Vagina (tissue), 2 donors: Measurements from ENCODE around the gene OSBP2. TPM values are rescaled to one million over a fixed set of nuclear protein-coding genes. Genes with fewer than 3 reads are reported as not detected.

ENCODE experiments used
- DNase-seq, 2 donors: peaks; one replicate each; pipeline ENCODE4 v3.0.0-alpha.2; 2017; ENCODE audit errors: extremely low spot score in 2 of 2
- H3K27ac ChIP-seq: fragments of 200-600 bp; sonication (generic); one replicate; pipeline ENCODE4 v1.5.1; 2019
- H3K27me3 ChIP-seq: fragments of 200-600 bp; sonication (generic); one replicate; pipeline ENCODE4 v1.5.1; 2019
- H3K36me3 ChIP-seq, 2 donors: fragments of 200-600 bp; sonication (generic); one replicate each; pipeline ENCODE4 v1.5.1; 2017 to 2019
- H3K4me1 ChIP-seq: fragments of 200-600 bp; sonication (generic); one replicate; pipeline ENCODE4 v1.5.1; 2019
- H3K4me3 ChIP-seq, 2 donors: fragments of 200-600 bp; sonication (generic); 1 replicate in 1 of 2; 2 replicates in 1 of 2; pipeline ENCODE4 v1.5.1; 2016 to 2019
- H3K9me3 ChIP-seq: fragments of 200-600 bp; sonication (generic); one replicate; pipeline ENCODE4 v1.5.1; 2019
- CTCF ChIP-seq, 3 experiments: fragments of 450-650 bp in 2 of 3; fragments of 200-600 bp in 1 of 3; sonication (generic) in 1 of 3; IDR thresholded peaks; one replicate each; pipeline ENCODE4 v1.5.1; 2017 to 2019; ENCODE audit warnings: antibody characterized with exemption in 3 of 3, mild to moderate bottlenecking in 2 of 3, moderate library complexity in 2 of 3
- POLR2A ChIP-seq, 2 donors: fragments of 450-650 bp; IDR thresholded peaks; one replicate each; pipeline ENCODE4 v1.6.1; 2017; ENCODE audit warnings: antibody characterized with exemption in 2 of 2, mild to moderate bottlenecking in 2 of 2, moderate library complexity in 2 of 2
- POLR2AphosphoS5 ChIP-seq, 2 donors: sonication (generic); formaldehyde crosslinking; IDR thresholded peaks; one replicate each; pipeline ENCODE4 v1.9.0; 2017; ENCODE audit warnings: antibody characterized with exemption in 2 of 2, mild to moderate bottlenecking in 2 of 2, low read depth in 1 of 2; ENCODE audit not compliant: insufficient read depth in 1 of 2
- intact Hi-C: fragments of 100-400 bp; cut with DNase I; formaldehyde crosslinking; loops from one replicate; pipeline ENCODE4 v1.15.1; 2023
- total RNA-seq: library from RNA; depleted of rRNA; stranded (reverse); fragments of >200 nt; gene quantifications from one replicate; pipeline ENCODE4 v1.2.3, GENCODE V29; 2016

OSBP2 gene
- total RNA-seq, 1 donor from 2014 or later = 3.7 TPM

GRCh38 chr22:30881361-30882183, 186.9 kb downstream of the OSBP2 start:
- no peaks in the 10 kb centered on the region for H3K36me3 ChIP-seq
- intact Hi-C loops = no loop called here
- H3K27me3 ChIP-seq = no peaks in the 10 kb centered on the region
- H3K27ac ChIP-seq = no peak overlapping the region
- H3K4me3 ChIP-seq = no peak overlapping the region
- DNase-seq = no peak
- no peak for TF ChIP-seq POLR2AphosphoS5 (IDR thresholded peaks at IDR 0.05; ENCODE audit: insufficient read depth in 1 of 2, low read depth in 1 of 2)
- no peak for TF ChIP-seq POLR2A (IDR thresholded peaks at IDR 0.05)
- no peak for TF ChIP-seq CTCF (IDR thresholded peaks at IDR 0.05)
- no peaks in the 10 kb centered on the region for H3K4me1 ChIP-seq
- no peaks in the 10 kb centered on the region for H3K9me3 ChIP-seq

GRCh38 chr22:30882184-30882717, 187.6 kb downstream of the OSBP2 start:
- no peak overlapping the region for H3K27ac ChIP-seq
- no peak for TF ChIP-seq POLR2A (IDR thresholded peaks at IDR 0.05)
- no peak for TF ChIP-seq CTCF (IDR thresholded peaks at IDR 0.05)
- no peak for TF ChIP-seq POLR2AphosphoS5 (IDR thresholded peaks at IDR 0.05; ENCODE audit: insufficient read depth in 1 of 2, low read depth in 1 of 2)
- H3K36me3 ChIP-seq = no peaks in the 10 kb centered on the region
- H3K27me3 ChIP-seq = no peaks in the 10 kb centered on the region
- intact Hi-C loops = no loop called here
- H3K4me1 ChIP-seq = no peaks in the 10 kb centered on the region
- H3K9me3 ChIP-seq = no peaks in the 10 kb centered on the region
- H3K4me3 ChIP-seq = no peak overlapping the region
- DNase-seq = no peak

GRCh38 chr22:30882974-30883533, 188.4 kb downstream of the OSBP2 start:
- no peak for TF ChIP-seq POLR2AphosphoS5 (IDR thresholded peaks at IDR 0.05; ENCODE audit: insufficient read depth in 1 of 2, low read depth in 1 of 2)
- TF ChIP-seq CTCF (IDR thresholded peaks at IDR 0.05) = no peak
- no peak for TF ChIP-seq POLR2A (IDR thresholded peaks at IDR 0.05)
- H3K9me3 ChIP-seq = no peaks in the 10 kb centered on the region
- H3K27ac ChIP-seq = no peak overlapping the region
- H3K4me1 ChIP-seq = no peaks in the 10 kb centered on the region
- no peaks in the 10 kb centered on the region for H3K27me3 ChIP-seq
- intact Hi-C loops = no loop called here
- no peaks in the 10 kb centered on the region for H3K36me3 ChIP-seq
- H3K4me3 ChIP-seq = no peak overlapping the region
- no peak for DNase-seq

- no peaks in the 10 kb centered on the region for H3K9me3 ChIP-seq
- no peak overlapping the region for H3K4me3 ChIP-seq
- intact Hi-C loops = no loop called here
- H3K4me1 ChIP-seq = no peaks in the 10 kb centered on the region
- H3K27me3 ChIP-seq = no peaks in the 10 kb centered on the region
- H3K36me3 ChIP-seq = no peaks in the 10 kb centered on the region
- H3K27ac ChIP-seq = no peak overlapping the region
- DNase-seq = no peak
- TF ChIP-seq POLR2AphosphoS5 (IDR thresholded peaks at IDR 0.05; ENCODE audit: insufficient read depth in 1 of 2, low read depth in 1 of 2) = no peak
- no peak for TF ChIP-seq CTCF (IDR thresholded peaks at IDR 0.05)
Observed at GRCh38 chr22:30883586-30884145, 189.0 kb downstream of the OSBP2 start.
